ENCODE results near the gene A2M.
A peak's percentile ranks its signal among the peaks of the same experiment; 100 is the strongest.

The A2M gene

GRCh38 chr12:9120487-9121184 is 4.9 kb upstream of the A2M start:
- H2BK120ac ChIP-seq (ENCODE audit: low read depth, low read length), result no peak overlapping the region
- H3K4ac ChIP-seq (ENCODE audit: low read depth in 1 of 2, low read length in 2 of 2), result no peak overlapping the region
- 88% methylated on average over 6 of the region's 10 CpGs for WGBS
- no peak overlapping the region for H3K18ac ChIP-seq (ENCODE audit: low read depth in 1 of 2, low read length in 2 of 2)
- DNase-seq, result no peak
- no peak overlapping the region for H2AFZ ChIP-seq (ENCODE audit: low read depth, low read length)
- no peak overlapping the region for H2AK5ac ChIP-seq (ENCODE audit: low read length, severe bottlenecking)
- H3K14ac ChIP-seq (ENCODE audit: low read length in 2 of 2), result no peak overlapping the region
- H4K91ac ChIP-seq (ENCODE audit: low read length), result no peak overlapping the region
- H3K27ac ChIP-seq (ENCODE audit: low read length, poor library complexity, severe bottlenecking), result no peak overlapping the region
- no peak overlapping the region for H4K8ac ChIP-seq (ENCODE audit: low read length)
- H3K9me3 ChIP-seq (ENCODE audit: control insufficient read depth, low read length), result no peaks in the 10 kb centered on the region
- H2BK15ac ChIP-seq (ENCODE audit: low read depth, poor library complexity, severe bottlenecking), result no peak overlapping the region
- no peak overlapping the region for H3K23ac ChIP-seq (ENCODE audit: low read length in 2 of 2)
- H3K36me3 ChIP-seq (ENCODE audit: control insufficient read depth in 1 of 2, insufficient read depth in 2 of 2, low read depth in 1 of 2, low read length in 2 of 2), result no peaks in the 10 kb centered on the region
- H3K79me1 ChIP-seq (replicated peaks; ENCODE audit: low read length, poor library complexity, severe bottlenecking), result no peaks in the 10 kb centered on the region
- no peak overlapping the region for H3K4me2 ChIP-seq (ENCODE audit: low read length, poor library complexity, severe bottlenecking)
- no peak overlapping the region for H3K4me3 ChIP-seq (ENCODE audit: insufficient read depth in 1 of 2, low read depth in 1 of 2, low read length in 2 of 2)
- no peaks in the 10 kb centered on the region for H3K4me1 ChIP-seq (ENCODE audit: control insufficient read depth, insufficient read depth, low read depth, low read length)
- H2BK12ac ChIP-seq (ENCODE audit: low read length in 2 of 2), result no peak overlapping the region
- H3K9ac ChIP-seq (ENCODE audit: low read length), result no peak overlapping the region
- no peak overlapping the region for H2BK5ac ChIP-seq (ENCODE audit: low read depth, low read length, poor library complexity, severe bottlenecking)
- H3K27me3 ChIP-seq (ENCODE audit: control insufficient read depth in 1 of 2, insufficient read depth in 1 of 2, low read length in 2 of 2), result no peaks in the 10 kb centered on the region

- Histone ChIP-seq H2BK120ac (ENCODE audit: low read depth, low read length) (no peak overlapping the region), H3K4me3 (ENCODE audit: insufficient read depth in 1 of 2, low read depth in 1 of 2, low read length in 2 of 2) (no peak overlapping the region), H2BK12ac (ENCODE audit: low read length in 2 of 2) (peak overlapping the region in 1 of 2 experiments; percentile 77), H2BK5ac (ENCODE audit: low read depth, low read length, poor library complexity, severe bottlenecking) (no peak overlapping the region), H3K23ac (ENCODE audit: low read length in 2 of 2) (no peak overlapping the region), H3K4me2 (ENCODE audit: low read length, poor library complexity, severe bottlenecking) (no peak overlapping the region), H2BK15ac (ENCODE audit: low read depth, poor library complexity, severe bottlenecking) (no peak overlapping the region), H3K79me1 (replicated peaks; ENCODE audit: low read length, poor library complexity, severe bottlenecking) (no peaks in the 10 kb centered on the region), H3K18ac (ENCODE audit: low read depth in 1 of 2, low read length in 2 of 2) (no peak overlapping the region), H3K9ac (ENCODE audit: low read length) (no peak overlapping the region), H3K36me3 (ENCODE audit: control insufficient read depth in 1 of 2, insufficient read depth in 2 of 2, low read depth in 1 of 2, low read length in 2 of 2) (no peaks in the 10 kb centered on the region), H4K91ac (ENCODE audit: low read length) (no peak overlapping the region), H3K27me3 (ENCODE audit: control insufficient read depth in 1 of 2, insufficient read depth in 1 of 2, low read length in 2 of 2) (no peaks in the 10 kb centered on the region), H3K4me1 (ENCODE audit: control insufficient read depth, insufficient read depth, low read depth, low read length) (no peaks in the 10 kb centered on the region), H4K8ac (ENCODE audit: low read length) (no peak overlapping the region), H3K14ac (ENCODE audit: low read length in 2 of 2) (no peak overlapping the region), H3K27ac (ENCODE audit: low read length, poor library complexity, severe bottlenecking) (no peak overlapping the region), H2AFZ (ENCODE audit: low read depth, low read length) (no peak overlapping the region), H3K4ac (ENCODE audit: low read depth in 1 of 2, low read length in 2 of 2) (no peak overlapping the region), H2AK5ac (ENCODE audit: low read length, severe bottlenecking) (no peak overlapping the region), H3K9me3 (ENCODE audit: control insufficient read depth, low read length) (no peaks in the 10 kb centered on the region)
- WGBS, result 92% methylated on average over 2 of the region's 3 CpGs
- DNase-seq, result no peak
These were observed 2.4 kb upstream of the A2M start for GRCh38 chr12:9118158-9118557.

GRCh38 chr12:9114946-9115345 is 773 bp downstream of the A2M start:
- Histone ChIP-seq H4K8ac (ENCODE audit: low read length) (no peak overlapping the region), H2BK120ac (ENCODE audit: low read depth, low read length) (no peak overlapping the region), H3K18ac (ENCODE audit: low read depth in 1 of 2, low read length in 2 of 2) (no peak overlapping the region), H3K9me3 (ENCODE audit: control insufficient read depth, low read length) (no peaks in the 10 kb centered on the region), H2AK5ac (ENCODE audit: low read length, severe bottlenecking) (no peak overlapping the region), H3K79me1 (replicated peaks; ENCODE audit: low read length, poor library complexity, severe bottlenecking) (no peaks in the 10 kb centered on the region), H2BK12ac (ENCODE audit: low read length in 2 of 2) (no peak overlapping the region), H3K23ac (ENCODE audit: low read length in 2 of 2) (no peak overlapping the region), H3K27me3 (ENCODE audit: control insufficient read depth in 1 of 2, insufficient read depth in 1 of 2, low read length in 2 of 2) (peaks cover 0 to 5% of the 10 kb centered on the region in 2 experiments), H3K36me3 (ENCODE audit: control insufficient read depth in 1 of 2, insufficient read depth in 2 of 2, low read depth in 1 of 2, low read length in 2 of 2) (peaks cover 0 to 1% of the 10 kb centered on the region in 2 experiments), H3K9ac (ENCODE audit: low read length) (peak overlapping the region; percentile 44), H2BK15ac (ENCODE audit: low read depth, poor library complexity, severe bottlenecking) (no peak overlapping the region), H2BK5ac (ENCODE audit: low read depth, low read length, poor library complexity, severe bottlenecking) (no peak overlapping the region), H3K4ac (ENCODE audit: low read depth in 1 of 2, low read length in 2 of 2) (no peak overlapping the region), H3K4me2 (ENCODE audit: low read length, poor library complexity, severe bottlenecking) (no peak overlapping the region), H3K4me3 (ENCODE audit: insufficient read depth in 1 of 2, low read depth in 1 of 2, low read length in 2 of 2) (peak overlapping the region in 1 of 2 experiments; percentile 56), H2AFZ (ENCODE audit: low read depth, low read length) (no peak overlapping the region), H3K14ac (ENCODE audit: low read length in 2 of 2) (no peak overlapping the region), H3K27ac (ENCODE audit: low read length, poor library complexity, severe bottlenecking) (no peak overlapping the region), H4K91ac (ENCODE audit: low read length) (no peak overlapping the region), H3K4me1 (ENCODE audit: control insufficient read depth, insufficient read depth, low read depth, low read length) (no peaks in the 10 kb centered on the region)
- DNase-seq, result no peak

- Histone ChIP-seq H4K8ac (ENCODE audit: low read length) (no peak overlapping the region), H3K79me1 (replicated peaks; ENCODE audit: low read length, poor library complexity, severe bottlenecking) (no peaks in the 10 kb centered on the region), H3K36me3 (ENCODE audit: control insufficient read depth in 1 of 2, insufficient read depth in 2 of 2, low read depth in 1 of 2, low read length in 2 of 2) (peaks cover 0 to 6% of the 10 kb centered on the region in 2 experiments), H3K18ac (ENCODE audit: low read depth in 1 of 2, low read length in 2 of 2) (no peak overlapping the region), H2BK5ac (ENCODE audit: low read depth, low read length, poor library complexity, severe bottlenecking) (no peak overlapping the region), H3K4ac (ENCODE audit: low read depth in 1 of 2, low read length in 2 of 2) (no peak overlapping the region), H3K4me3 (ENCODE audit: insufficient read depth in 1 of 2, low read depth in 1 of 2, low read length in 2 of 2) (peak overlapping the region in 1 of 2 experiments; percentile 11), H3K23ac (ENCODE audit: low read length in 2 of 2) (no peak overlapping the region), H4K91ac (ENCODE audit: low read length) (no peak overlapping the region), H2BK12ac (ENCODE audit: low read length in 2 of 2) (no peak overlapping the region), H3K9me3 (ENCODE audit: control insufficient read depth, low read length) (no peaks in the 10 kb centered on the region), H2BK120ac (ENCODE audit: low read depth, low read length) (no peak overlapping the region), H2AFZ (ENCODE audit: low read depth, low read length) (no peak overlapping the region), H3K4me2 (ENCODE audit: low read length, poor library complexity, severe bottlenecking) (no peak overlapping the region), H3K14ac (ENCODE audit: low read length in 2 of 2) (no peak overlapping the region), H3K27me3 (ENCODE audit: control insufficient read depth in 1 of 2, insufficient read depth in 1 of 2, low read length in 2 of 2) (peaks cover 0 to 5% of the 10 kb centered on the region in 2 experiments), H2AK5ac (ENCODE audit: low read length, severe bottlenecking) (no peak overlapping the region), H3K27ac (ENCODE audit: low read length, poor library complexity, severe bottlenecking) (no peak overlapping the region), H3K9ac (ENCODE audit: low read length) (no peak overlapping the region), H2BK15ac (ENCODE audit: low read depth, poor library complexity, severe bottlenecking) (no peak overlapping the region), H3K4me1 (ENCODE audit: control insufficient read depth, insufficient read depth, low read depth, low read length) (no peaks in the 10 kb centered on the region)
- DNase-seq, result no peak
- WGBS, result 100% methylated on average over 1 of the region's 1 CpG
These were observed 1.8 kb downstream of the A2M start for GRCh38 chr12:9113987-9114309.
